ENCODE data around the gene STMN3.

DNA sequence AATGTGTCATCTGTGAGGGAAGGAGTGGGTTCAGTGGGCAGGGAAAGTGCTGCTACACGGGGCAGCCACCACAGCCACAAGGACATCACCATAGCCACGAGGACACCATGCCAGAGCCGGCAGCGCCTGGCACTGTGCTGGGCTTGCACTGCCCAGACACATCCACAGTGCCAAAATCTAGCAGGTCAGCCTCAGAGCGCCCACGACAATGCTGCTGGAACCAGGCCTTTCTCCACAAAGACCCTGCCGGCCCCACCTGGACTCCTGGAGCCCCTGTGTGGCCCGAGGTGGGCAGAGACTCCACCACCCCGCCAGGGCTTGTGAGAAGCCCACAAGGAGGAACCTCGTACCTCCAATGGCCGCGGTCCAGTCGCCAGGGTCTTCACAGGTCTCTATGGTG lies 60.6 kb downstream of the STMN3 start:
- TF ChIP-seq CTCF (IDR thresholded peaks at IDR 0.05) = no peak
- no peak for TF ChIP-seq POLR2A (IDR thresholded peaks at IDR 0.05)

Measured in uterus (tissue), 2 donors.